ENCODE results near the gene NAV2. TPM values are rescaled to one million over a fixed set of nuclear protein-coding genes. Genes with fewer than 3 reads are reported as not detected.

The NAV2 gene
- total RNA-seq, 1 donor from 2014 or later = not detected

DNA sequence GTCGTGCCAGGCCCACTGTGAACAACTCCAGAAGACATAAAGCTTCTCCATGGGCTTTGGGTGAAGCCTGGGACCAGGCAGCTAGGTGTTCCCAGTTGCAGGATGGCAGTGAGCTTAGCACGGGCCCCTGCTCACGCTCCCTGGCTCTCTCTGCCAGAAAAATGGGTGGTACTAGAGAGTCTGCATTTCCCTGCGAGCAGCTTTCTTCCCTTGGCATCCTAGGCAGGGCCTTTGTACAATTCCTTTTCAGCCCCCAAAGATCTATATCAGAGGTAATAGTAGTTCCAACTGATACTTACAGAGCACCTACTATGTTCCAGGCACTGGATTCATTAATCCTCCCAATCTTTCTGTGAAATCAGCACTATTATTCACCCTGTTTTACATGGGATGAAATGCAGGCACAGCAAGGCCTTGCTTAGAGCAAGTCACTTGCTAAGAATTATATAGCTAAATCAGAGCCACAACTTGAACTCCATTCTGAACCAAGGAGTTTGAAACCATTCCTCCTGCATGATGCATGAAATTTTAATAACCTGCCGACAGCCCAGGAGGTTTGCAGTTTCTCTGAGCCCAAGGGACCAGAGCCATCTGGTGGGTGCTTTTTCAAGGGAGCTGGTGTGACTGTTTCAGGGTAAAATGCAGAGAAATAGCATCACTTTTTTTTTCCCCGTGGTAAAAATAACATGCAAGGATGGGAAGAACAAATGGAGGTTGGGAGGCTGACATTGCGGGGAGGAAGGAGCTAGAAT lies 22.7 kb downstream of the NAV2 start:
- Mint-ChIP-seq H3K27me3 (peaks cover 5% of the 10 kb centered on the region), H3K4me3 (no peak overlapping the region), H3K27ac (no peak overlapping the region), H3K4me1 (no peaks in the 10 kb centered on the region), H3K36me3 (ENCODE audit: low read depth) (no peaks in the 10 kb centered on the region), H3K9me3 (no peaks in the 10 kb centered on the region)
- intact Hi-C loops (cut with micrococcal nuclease) = no loop called here
- DNase-seq = no peak

DNA sequence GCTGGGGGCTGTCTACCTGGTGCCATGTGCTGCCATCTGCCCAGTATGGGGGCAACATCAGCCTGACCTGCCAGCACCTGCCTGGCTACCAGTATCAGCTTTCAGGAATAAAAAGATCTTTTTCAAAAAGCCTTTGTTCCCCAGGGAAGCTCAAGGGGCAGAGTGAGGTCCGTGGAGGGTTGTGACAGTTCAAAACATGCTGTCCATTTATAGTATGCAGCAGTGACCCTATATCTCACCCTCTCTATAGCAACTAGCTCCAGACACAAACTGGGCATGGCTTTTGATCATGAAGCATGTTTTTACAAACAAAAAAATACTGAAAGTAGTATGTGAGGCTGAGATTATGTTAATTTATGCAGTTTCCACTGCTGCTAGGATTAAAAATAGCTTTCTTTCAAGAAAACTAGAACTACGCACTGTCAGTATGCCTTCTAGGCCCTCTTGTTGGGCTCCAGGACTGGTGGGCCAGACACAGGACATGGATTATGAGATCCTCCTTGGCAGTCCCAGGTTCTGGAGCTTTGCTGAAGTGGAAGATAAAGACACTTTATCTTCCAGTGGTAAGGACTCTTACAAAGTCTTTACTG lies 23.4 kb downstream of the NAV2 start:
- Mint-ChIP-seq H3K36me3 (ENCODE audit: low read depth) (no peaks in the 10 kb centered on the region), H3K9me3 (no peaks in the 10 kb centered on the region), H3K4me1 (no peaks in the 10 kb centered on the region), H3K27me3 (peaks cover 7% of the 10 kb centered on the region), H3K27ac (no peak overlapping the region), H3K4me3 (no peak overlapping the region)
- no peak for DNase-seq
- intact Hi-C loops (cut with micrococcal nuclease) = no loop called here

DNA sequence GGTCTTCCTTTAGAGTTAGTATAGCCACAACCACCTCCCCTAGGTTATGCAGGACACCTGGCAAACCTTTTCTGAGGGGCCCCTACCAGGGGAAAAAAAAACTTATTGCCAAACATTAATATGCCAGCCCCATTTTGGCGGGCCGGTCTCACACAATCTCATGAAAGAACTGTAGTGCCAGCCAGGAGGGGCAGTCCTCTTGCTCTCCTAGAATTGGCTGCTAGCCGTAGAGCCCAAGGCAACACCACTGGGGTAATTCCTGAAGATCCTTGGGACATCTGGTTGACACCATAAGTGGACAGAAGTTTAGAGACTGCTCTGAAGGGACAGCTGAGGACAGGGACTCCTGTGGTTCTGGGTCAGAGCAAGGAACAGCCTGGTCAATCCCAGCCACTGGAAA lies 24.2 kb downstream of the NAV2 start:
- no peak overlapping the region for H3K27ac Mint-ChIP-seq
- H3K27me3 Mint-ChIP-seq = peaks cover 7% of the 10 kb centered on the region
- no peaks in the 10 kb centered on the region for H3K4me1 Mint-ChIP-seq
- H3K9me3 Mint-ChIP-seq = no peaks in the 10 kb centered on the region
- H3K4me3 Mint-ChIP-seq = no peak overlapping the region
- no peaks in the 10 kb centered on the region for H3K36me3 Mint-ChIP-seq (ENCODE audit: low read depth)
- DNase-seq = no peak
- intact Hi-C loops (cut with micrococcal nuclease) = no loop called here

DNA sequence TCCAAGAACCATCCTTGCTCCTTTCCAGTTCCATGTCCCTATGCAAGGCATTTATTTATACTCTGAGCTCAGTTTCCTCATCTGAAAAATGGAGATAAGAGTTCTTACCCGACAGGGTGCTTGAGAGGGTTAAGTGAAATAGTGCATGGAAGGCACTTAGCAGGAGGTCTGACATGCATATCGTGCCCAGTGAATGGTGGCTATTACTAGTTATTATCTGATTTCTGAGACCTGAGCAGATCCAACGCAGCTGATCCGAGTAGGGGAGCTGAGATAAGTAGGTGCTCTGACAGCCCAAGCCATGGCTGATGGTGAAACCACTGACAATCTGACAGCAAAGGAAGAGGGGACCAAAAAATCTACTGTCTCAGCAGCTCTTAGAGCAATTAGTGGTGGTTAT lies 24.9 kb downstream of the NAV2 start:
- Mint-ChIP-seq H3K36me3 (ENCODE audit: low read depth) (no peaks in the 10 kb centered on the region), H3K9me3 (no peaks in the 10 kb centered on the region), H3K27me3 (peaks cover 7% of the 10 kb centered on the region), H3K4me1 (no peaks in the 10 kb centered on the region), H3K27ac (no peak overlapping the region), H3K4me3 (no peak overlapping the region)
- intact Hi-C loops (cut with micrococcal nuclease) = no loop called here
- no peak for DNase-seq

DNA sequence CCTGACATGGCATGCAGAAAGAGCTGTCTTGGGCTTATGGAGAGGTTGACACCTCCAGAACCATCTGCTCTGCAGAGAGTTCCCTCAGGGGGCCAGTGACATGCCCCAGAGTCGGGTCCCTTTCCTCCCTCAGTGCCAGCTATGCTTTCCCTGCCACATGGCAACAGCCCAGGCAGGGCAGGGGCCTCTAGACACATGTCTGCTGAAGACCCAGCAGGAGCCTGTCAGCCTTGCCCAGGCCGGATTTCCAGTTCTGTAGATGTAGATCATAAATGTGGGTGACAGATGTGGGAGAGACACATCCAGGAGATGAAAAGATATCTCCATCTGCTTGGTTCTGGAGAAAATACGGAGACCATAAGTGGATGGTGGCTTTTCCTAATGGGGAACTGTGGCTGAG lies 25.5 kb downstream of the NAV2 start:
- Mint-ChIP-seq H3K9me3 (no peaks in the 10 kb centered on the region), H3K4me3 (no peak overlapping the region)
- intact Hi-C loops (cut with micrococcal nuclease) = no loop called here

DNA sequence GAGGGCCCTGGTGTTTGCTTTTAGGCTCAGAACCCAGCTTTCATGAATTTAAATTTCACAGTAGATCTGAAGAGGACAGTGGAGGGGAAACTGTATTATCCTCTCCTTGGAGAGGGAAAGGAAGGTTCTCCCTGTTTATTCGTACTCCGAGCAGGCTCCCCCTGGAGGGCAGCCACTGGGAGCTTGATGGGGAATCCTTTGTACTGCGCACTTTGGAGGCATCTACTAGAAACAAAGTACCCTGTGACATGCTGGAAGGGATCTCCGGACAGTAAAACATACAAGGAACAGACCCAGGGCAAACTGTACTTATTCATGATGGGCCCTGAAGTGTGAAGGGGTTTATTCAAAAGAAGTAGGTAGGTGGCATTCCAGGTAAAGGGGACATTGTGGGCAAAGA lies 27.2 kb downstream of the NAV2 start:
- Mint-ChIP-seq H3K4me1 (no peaks in the 10 kb centered on the region), H3K36me3 (ENCODE audit: low read depth) (no peaks in the 10 kb centered on the region), H3K27me3 (peaks cover 7% of the 10 kb centered on the region), H3K4me3 (no peak overlapping the region), H3K27ac (no peak overlapping the region), H3K9me3 (no peaks in the 10 kb centered on the region)
- no peak for DNase-seq
- intact Hi-C loops (cut with micrococcal nuclease) = loop anchor here (5.0 kb wide), 1 partner anchor 162 kb away; no protein-coding TSS in a partner anchor

More for the DNA sequence above, 25.5 kb downstream of the NAV2 start:
- no peak overlapping the region for H3K27ac Mint-ChIP-seq
- peaks cover 7% of the 10 kb centered on the region for H3K27me3 Mint-ChIP-seq
- H3K36me3 Mint-ChIP-seq (ENCODE audit: low read depth) = no peaks in the 10 kb centered on the region
- DNase-seq = no peak
- no peaks in the 10 kb centered on the region for H3K4me1 Mint-ChIP-seq

DNA sequence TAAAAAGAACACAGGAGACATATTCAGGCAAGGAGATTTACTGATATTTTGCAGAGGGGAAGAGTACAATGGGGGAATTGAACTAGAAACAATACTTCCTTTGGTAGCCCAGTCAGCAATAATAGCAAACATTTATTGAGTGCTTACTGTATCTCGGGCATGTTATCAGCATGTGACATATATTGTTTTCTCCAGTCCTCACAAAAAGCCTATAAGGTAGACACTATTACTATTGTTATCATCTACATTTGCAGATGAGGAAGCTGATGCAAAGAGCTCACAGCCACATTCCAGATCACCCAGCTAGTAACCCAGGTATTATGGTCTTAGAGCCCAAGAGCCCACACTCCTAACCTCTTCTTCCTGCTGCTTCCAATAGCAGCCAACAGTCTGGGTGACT lies 27.9 kb downstream of the NAV2 start:
- H3K36me3 Mint-ChIP-seq (ENCODE audit: low read depth) = no peaks in the 10 kb centered on the region
- DNase-seq = no peak
- H3K4me3 Mint-ChIP-seq = no peak overlapping the region
- peaks cover 7% of the 10 kb centered on the region for H3K27me3 Mint-ChIP-seq
- H3K9me3 Mint-ChIP-seq = no peaks in the 10 kb centered on the region
- no peak overlapping the region for H3K27ac Mint-ChIP-seq
- intact Hi-C loops (cut with micrococcal nuclease) = loop anchor here (5.0 kb wide), 1 partner anchor 162 kb away; no protein-coding TSS in a partner anchor
- H3K4me1 Mint-ChIP-seq = no peaks in the 10 kb centered on the region

DNA sequence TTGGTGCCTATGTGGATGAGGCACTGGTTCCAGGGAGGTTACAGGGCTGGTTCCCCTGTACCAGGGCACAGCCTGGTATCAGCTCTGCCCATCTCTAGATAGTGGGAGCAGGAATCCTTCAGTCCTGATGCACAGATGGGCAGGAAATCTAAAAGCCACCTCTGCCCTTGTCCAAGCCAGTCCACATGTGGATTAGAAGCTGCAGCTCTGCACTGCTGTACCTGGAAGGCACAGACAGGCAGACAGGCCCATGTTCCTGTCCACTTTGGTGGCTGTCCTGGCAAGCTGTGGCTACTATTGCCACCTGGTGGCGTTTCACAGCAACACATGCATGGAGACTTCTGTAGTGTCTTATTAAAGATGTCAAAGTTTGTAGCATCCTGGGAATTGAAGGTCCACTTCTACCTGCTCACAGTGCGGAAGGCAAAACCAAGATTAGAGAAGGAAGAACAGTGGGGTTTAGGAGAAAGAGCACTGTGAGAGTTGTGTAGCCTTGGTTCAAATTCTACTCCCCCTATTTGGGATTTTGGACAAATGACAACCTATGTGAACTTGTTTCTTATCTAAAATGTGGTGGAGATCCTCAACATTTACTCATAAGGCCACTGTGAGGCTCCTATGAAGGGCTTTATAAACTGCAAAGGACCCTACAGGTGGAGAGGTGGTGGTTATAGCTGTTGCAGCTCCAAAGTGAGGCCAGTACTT lies 30.1 kb downstream of the NAV2 start:
- H3K27ac Mint-ChIP-seq = no peak overlapping the region
- DNase-seq = peak; percentile 88
- peaks cover 4% of the 10 kb centered on the region for H3K27me3 Mint-ChIP-seq
- H3K4me1 Mint-ChIP-seq = no peaks in the 10 kb centered on the region
- no peak overlapping the region for H3K4me3 Mint-ChIP-seq
- H3K36me3 Mint-ChIP-seq (ENCODE audit: low read depth) = no peaks in the 10 kb centered on the region
- intact Hi-C loops (cut with micrococcal nuclease) = loop anchor here (1.0 to 5.0 kb wide), 2 partner anchors 160 to 178 kb away; no protein-coding TSS in a partner anchor
- H3K9me3 Mint-ChIP-seq = no peaks in the 10 kb centered on the region

DNA sequence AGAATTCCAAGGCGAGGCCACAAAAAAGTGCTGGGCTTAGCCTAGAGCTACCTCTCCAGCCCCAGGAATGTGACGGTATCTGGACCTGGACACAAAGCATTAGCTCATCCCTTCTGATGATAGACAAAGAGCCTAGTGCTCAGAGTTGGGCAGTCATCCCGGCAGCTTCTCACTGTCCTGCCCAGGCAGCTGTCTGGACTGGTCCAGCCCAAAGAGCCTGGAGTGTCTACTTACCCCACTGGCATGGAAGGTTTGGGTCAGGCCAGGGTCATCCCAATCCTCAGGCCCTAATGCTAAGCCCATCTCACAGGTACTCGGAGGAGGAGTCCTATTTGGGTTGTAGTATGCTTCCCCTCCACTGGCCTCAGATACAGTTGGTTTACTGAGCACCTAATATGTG lies 31.0 kb downstream of the NAV2 start:
- intact Hi-C loops (cut with micrococcal nuclease) = loop anchor here (5.0 kb wide), 1 partner anchor 159 kb away; no protein-coding TSS in a partner anchor

DNA sequence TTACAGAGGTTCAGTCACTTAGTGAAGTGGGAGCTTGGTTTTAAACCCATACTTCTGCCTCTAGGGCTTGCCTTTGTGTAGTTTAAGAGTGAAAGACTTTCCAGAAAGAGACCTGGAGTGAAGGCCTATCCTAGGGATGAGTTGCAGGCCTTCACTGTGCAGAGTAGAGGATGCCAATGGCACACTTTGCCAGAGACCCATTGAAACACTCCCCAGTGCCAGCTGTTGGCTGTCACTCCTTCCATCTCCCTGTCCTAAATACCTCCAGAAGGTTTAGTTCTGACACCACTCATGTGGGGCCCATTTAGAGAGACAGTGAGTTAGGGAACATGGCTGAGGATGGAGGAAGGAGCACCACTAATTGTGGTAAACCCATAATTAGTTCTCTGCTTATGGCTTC lies 31.5 kb downstream of the NAV2 start:
- no peak for DNase-seq
- intact Hi-C loops (cut with micrococcal nuclease) = loop anchor here (5.0 kb wide), 1 partner anchor 158 kb away; no protein-coding TSS in a partner anchor
- Mint-ChIP-seq H3K36me3 (ENCODE audit: low read depth) (no peaks in the 10 kb centered on the region), H3K9me3 (no peaks in the 10 kb centered on the region), H3K4me3 (no peak overlapping the region), H3K27ac (no peak overlapping the region), H3K27me3 (peaks cover 3% of the 10 kb centered on the region), H3K4me1 (no peaks in the 10 kb centered on the region)

More for the DNA sequence above, 31.0 kb downstream of the NAV2 start:
- Mint-ChIP-seq H3K9me3 (no peaks in the 10 kb centered on the region), H3K4me3 (no peak overlapping the region), H3K36me3 (ENCODE audit: low read depth) (no peaks in the 10 kb centered on the region), H3K4me1 (no peaks in the 10 kb centered on the region), H3K27ac (no peak overlapping the region), H3K27me3 (peaks cover 3% of the 10 kb centered on the region)
- no peak for DNase-seq

DNA sequence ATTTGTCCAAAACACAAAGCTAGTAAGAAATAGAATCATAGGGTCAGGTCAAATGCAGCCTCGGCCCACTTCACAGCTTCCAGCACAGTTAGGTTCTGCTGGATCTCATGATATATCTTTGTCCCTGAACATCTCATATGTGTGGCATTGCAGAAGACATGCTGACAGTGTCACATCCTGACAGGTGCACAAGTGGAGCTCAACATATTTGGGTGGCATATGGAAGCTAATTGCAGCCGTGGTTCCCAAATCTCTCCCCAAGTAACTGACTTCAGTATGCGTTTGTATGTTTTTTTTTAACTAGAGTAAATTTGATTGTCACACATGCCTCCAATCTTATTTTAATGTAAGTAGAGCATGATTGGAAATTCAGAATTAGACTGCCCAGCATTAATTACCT lies 33.4 kb downstream of the NAV2 start:
- Mint-ChIP-seq H3K9me3 (no peaks in the 10 kb centered on the region), H3K27ac (no peak overlapping the region), H3K4me3 (no peak overlapping the region), H3K27me3 (no peaks in the 10 kb centered on the region), H3K4me1 (no peaks in the 10 kb centered on the region), H3K36me3 (ENCODE audit: low read depth) (no peaks in the 10 kb centered on the region)
- intact Hi-C loops (cut with micrococcal nuclease) = no loop called here
- no peak for DNase-seq

DNA sequence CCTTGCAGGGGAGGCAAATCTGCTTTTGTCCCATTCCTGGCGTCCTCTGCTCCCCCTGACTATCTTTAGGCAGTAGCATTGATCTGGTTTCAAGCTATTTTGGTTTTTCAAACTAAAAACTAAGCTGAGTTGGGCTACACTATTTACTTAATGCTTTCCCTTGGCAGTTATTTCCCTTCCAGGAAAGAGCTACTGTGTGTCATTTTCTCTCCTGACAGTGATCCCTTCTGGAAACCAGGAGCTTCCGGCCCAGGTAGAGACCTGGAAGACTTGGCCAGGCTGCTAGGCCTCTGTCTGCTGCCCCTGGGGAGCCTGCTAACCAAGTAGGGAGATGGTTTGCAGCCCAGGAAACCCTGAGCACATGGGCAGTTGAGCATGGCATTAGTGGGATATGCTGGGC lies 35.0 kb downstream of the NAV2 start:
- intact Hi-C loops (cut with micrococcal nuclease) = no loop called here
- H3K9me3 Mint-ChIP-seq = no peaks in the 10 kb centered on the region

DNA sequence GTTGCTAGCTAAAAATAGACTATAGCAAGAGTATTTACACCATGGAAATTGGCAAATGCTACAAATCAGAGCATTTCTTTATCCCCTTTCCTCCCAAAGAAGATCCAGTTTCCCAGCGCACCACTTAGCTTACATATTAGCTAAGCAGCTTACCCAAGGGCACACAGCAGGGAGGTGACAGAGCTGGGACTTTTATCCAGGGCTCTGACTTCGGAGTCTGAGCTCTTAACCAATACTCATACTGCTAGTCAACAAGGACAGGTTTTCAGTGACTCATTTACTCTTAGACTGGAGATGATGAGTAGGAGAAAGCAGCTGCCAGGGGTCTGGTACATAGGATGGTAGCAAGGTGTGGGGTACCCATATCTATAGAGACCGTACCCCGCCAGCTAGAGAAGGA lies 38.4 kb downstream of the NAV2 start:
- intact Hi-C loops (cut with micrococcal nuclease) = no loop called here
- peaks cover 5% of the 10 kb centered on the region for H3K27me3 Mint-ChIP-seq
- no peak for DNase-seq
- no peak overlapping the region for H3K4me3 Mint-ChIP-seq
- H3K36me3 Mint-ChIP-seq (ENCODE audit: low read depth) = no peaks in the 10 kb centered on the region
- H3K9me3 Mint-ChIP-seq = no peaks in the 10 kb centered on the region
- no peaks in the 10 kb centered on the region for H3K4me1 Mint-ChIP-seq
- H3K27ac Mint-ChIP-seq = no peak overlapping the region

More for the DNA sequence above, 35.0 kb downstream of the NAV2 start:
- no peak for DNase-seq
- H3K4me1 Mint-ChIP-seq = no peaks in the 10 kb centered on the region
- no peak overlapping the region for H3K27ac Mint-ChIP-seq
- no peaks in the 10 kb centered on the region for H3K36me3 Mint-ChIP-seq (ENCODE audit: low read depth)
- H3K27me3 Mint-ChIP-seq = no peaks in the 10 kb centered on the region
- no peak overlapping the region for H3K4me3 Mint-ChIP-seq

DNA sequence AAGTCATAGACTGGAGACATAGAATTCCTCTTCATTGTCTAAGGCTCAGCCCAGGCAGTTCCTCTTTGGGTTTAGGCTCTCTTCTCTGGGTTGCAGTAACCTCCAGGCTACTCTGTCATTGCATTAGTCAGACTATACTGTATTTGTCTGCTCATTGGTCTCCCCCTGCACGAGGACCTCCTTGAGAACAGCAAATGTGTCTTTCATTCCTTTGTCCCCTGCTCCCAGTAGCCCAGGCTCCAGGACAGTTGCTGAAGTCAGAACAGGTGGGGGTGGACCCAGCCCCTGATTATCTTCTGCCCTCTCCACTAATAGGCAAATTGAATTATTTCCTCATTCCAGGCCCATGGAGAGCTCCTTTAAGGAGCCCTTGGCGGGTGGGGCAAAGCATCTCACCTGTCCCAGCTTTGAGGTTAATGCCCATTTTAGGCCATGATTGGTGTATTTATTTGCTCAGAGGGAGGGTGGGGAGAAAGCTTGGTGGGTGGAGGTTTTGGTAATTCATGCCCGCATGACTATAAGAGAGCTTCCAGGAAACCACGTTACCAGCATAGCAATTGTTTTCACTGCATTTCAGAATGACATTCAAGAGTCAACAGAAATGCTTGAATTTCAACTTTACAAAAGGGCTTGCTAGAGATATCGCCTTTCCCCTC lies 40.9 kb downstream of the NAV2 start:
- Mint-ChIP-seq H3K4me1 (no peaks in the 10 kb centered on the region), H3K27me3 (peaks cover 8% of the 10 kb centered on the region), H3K27ac (no peak overlapping the region), H3K4me3 (no peak overlapping the region), H3K36me3 (ENCODE audit: low read depth) (no peaks in the 10 kb centered on the region), H3K9me3 (no peaks in the 10 kb centered on the region)
- intact Hi-C loops (cut with micrococcal nuclease) = no loop called here
- DNase-seq = no peak

Data from activated CD4-positive, alpha-beta T cell treated with anti-CD3 and anti-CD28 coated beads, Interleukin-2, amount 10 ng/mL, durations not matched to agents 24 days and 14 days (primary cell).